HG03439 (cell line): ENCODE data around the gene KSR1.
"Not testable (repeated sequence)": the region's sequence is repeated elsewhere in the genome, so short reads cannot be mapped to it uniquely, and the experiment has no call there.

ENCODE experiments used
- ATAC-seq: cut with Tn5 transposase; IDR thresholded peaks from one replicate; pipeline ENCODE4 v1.9.1; 2021; ENCODE audit warnings: mild to moderate bottlenecking, moderate library complexity; ENCODE audit not compliant: unreplicated experiment

KSR1 gene

DNA sequence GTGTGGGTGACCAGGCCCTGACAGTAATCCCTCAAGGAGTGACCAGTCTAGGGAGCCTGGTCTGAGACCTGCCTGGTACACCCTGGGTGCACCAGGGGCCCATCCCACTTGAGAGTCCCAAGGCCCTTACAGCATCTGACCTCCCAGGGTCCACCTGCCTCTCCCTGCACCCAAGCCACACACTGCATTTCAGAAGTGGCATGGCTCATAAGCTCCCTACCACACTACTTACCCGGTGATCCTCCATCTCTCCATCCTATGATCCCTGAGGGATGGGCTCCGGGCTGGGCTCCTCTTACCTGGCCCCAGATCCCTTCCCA lies 215.3 kb downstream of the KSR1 start:
- ATAC-seq: no peak

DNA sequence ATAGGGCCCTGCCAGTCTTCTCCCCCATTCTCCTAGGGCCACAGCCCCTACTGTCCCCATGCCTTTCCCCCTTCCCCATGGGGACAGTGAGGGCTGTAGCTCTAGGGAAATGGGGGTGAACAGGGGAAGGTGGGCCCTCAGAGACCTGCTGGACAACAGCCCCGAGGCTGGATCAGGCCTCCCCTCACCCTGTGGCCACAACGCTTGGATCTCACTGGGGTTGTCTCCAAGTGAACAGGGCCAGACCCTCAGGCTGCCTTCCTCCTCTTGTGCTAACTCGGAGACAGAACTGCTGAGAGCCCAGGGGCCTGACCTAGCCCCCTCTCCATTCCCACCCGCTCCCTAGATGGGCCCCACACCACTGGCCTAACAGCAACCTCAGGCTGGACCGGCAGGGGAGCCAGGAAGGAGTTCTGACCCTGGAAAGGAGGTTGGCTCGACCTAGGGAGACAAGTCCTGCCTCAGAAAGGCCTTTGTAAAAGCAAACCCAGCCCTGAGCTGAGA lies 215.8 kb downstream of the KSR1 start:
- not testable (repeated sequence) for ATAC-seq

DNA sequence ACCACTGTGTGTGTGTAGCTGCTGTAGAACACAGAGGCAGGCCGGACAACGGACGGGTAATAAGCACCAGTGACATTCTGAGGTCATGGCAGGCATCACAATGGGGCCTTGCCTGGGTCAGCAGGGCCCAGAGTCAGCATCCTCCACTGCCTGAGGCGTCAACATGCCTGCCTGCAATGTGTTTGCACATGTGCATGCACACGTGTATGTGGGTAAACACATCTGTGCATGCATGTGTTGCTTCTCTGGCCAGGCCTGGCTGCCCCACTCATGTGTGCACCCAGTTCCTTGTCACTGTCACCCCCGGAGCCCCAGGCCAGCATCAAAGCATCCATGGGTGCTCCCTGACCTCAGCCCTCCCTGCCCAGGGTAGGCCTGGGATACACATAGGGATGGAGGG lies 218.1 kb downstream of the KSR1 start:
- ATAC-seq: no peak
